Thyroid gland (tissue), 4 donors: ENCODE measurements around the gene DHRS7B.

Experiments
- POLR2A ChIP-seq, 2 donors: fragments of 450-650 bp; IDR thresholded peaks; one replicate each; pipeline ENCODE4 v1.6.1; 2017; ENCODE audit warnings: antibody characterized with exemption in 2 of 2, mild to moderate bottlenecking in 2 of 2, moderate library complexity in 1 of 2
- TF ChIP-seq, protein P1 (sequence below), 6 experiments: fragments of 200-600 bp in 3 of 6; fragments of 450-650 bp in 3 of 6; sonication (generic) in 3 of 6; IDR thresholded peaks; one replicate each; pipeline ENCODE4 v1.5.1; 2016 to 2019; ENCODE audit warnings: antibody characterized with exemption in 6 of 6, mild to moderate bottlenecking in 2 of 6, inconsistent platforms in 1 of 6, moderate library complexity in 1 of 6

- TF ChIP-seq, protein P1, sequence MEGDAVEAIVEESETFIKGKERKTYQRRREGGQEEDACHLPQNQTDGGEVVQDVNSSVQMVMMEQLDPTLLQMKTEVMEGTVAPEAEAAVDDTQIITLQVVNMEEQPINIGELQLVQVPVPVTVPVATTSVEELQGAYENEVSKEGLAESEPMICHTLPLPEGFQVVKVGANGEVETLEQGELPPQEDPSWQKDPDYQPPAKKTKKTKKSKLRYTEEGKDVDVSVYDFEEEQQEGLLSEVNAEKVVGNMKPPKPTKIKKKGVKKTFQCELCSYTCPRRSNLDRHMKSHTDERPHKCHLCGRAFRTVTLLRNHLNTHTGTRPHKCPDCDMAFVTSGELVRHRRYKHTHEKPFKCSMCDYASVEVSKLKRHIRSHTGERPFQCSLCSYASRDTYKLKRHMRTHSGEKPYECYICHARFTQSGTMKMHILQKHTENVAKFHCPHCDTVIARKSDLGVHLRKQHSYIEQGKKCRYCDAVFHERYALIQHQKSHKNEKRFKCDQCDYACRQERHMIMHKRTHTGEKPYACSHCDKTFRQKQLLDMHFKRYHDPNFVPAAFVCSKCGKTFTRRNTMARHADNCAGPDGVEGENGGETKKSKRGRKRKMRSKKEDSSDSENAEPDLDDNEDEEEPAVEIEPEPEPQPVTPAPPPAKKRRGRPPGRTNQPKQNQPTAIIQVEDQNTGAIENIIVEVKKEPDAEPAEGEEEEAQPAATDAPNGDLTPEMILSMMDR (IDR thresholded peaks at IDR 0.05) = no peak
- TF ChIP-seq POLR2A (IDR thresholded peaks at IDR 0.05) = no peak
Observed at GRCh38 chr17:21164620-21165019, 37.9 kb downstream of the DHRS7B start.
